HL-60/S4 treated with retinoic acid at 250 ng/mL for 4 days and 3 days (cell line): ENCODE data around the gene EEIG1.

Experiments
- in situ Hi-C: fragments of 300-500 bp; cut with MboI; formaldehyde crosslinking; loops from 2 replicates; pipeline ENCODE4 v1.7.0; 2022; ENCODE audit warnings: low sequenced_read_pairs

EEIG1 gene

DNA sequence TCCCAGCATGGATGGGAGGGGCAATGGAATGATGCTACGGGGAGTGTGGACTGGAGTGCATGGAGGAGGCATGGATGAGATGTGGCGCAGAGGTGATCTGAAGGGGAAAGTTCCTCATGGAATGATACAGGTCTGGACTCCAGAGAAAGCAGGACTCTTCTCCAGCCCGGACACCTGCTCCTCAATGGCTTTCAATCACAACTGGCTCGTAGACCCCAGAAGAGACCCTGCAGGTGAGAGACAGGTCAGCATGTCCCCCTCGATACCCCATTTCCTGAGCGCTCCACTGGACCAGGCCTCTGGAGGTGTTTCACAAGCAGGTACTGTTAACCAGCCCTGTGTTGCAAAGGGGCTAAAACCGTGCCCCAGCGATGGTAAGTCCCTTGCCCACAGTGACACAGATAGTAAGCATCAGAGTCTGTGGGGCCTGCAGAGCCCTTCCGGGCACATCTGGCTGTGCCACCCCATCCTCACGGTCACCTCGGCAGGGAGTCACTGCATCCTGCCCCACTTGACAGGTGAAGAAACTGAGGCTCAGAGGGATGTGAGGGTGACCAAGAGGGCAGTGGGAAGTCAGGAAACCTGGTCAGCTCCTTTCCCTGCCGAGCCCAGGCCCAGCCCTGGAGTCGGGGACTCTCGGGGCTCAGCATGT lies 37.7 kb downstream of the EEIG1 start:
- in situ Hi-C loops: loop anchor here (25.0 kb wide), 1 partner anchor 1006 kb away; no protein-coding TSS in a partner anchor

DNA sequence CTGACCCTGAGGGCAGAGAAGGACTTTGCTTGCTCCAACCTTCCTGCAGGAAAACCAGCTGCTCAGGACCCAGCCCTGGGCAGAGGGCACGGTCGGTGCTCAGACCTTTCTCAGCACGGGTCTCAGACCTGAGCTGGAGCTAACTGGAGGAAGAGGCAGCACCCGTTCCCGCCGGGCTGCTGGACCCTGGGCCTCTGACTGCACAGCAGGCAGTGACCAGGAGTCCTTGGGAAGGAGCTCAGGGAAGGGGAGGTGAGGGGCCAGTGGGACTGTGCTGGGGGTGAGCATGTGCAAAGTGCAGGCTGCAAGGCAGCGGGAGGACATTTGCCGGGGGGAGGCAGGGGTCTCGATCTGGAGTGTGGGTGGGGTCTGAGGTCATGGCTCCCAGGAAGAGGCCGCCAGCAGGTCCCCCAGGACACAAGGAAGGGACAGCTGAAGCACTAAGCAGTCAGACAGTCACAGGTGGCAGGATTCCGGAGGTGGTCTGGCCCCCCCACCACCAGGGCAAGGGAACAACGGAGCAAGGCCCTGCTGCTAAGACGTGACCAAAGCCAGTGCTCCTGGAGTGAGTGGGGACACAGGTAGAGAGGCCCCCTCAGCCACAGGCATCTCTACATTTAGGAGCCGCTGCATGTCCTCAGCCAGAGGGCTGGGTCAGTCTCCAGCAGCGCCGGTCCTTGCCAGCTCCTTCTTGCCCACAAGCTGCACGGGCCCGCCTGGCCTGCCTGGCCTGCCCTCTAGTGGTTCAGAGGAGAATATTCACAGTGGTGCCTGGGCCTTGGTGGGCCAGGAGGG lies 38.4 kb downstream of the EEIG1 start:
- in situ Hi-C loops: loop anchor here (25.0 kb wide), 1 partner anchor 1005 kb away; no protein-coding TSS in a partner anchor

DNA sequence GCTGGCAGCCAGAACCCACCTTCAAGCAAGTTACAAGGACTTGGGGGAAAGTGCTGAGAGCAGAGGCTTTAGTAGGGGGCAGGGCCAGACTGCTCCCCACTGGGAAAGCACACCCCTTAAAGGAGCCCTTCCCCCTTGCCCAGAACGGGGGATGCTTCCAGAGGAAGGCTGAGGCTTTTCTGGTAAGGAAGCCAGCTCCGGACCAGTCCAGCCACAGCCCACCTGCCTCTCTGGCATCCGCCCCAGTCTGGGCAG lies 38.9 kb downstream of the EEIG1 start:
- in situ Hi-C loops: loop anchor here (25.0 kb wide), 1 partner anchor 1005 kb away; no protein-coding TSS in a partner anchor

- in situ Hi-C loops: loop anchor here (25.0 kb wide), 1 partner anchor 1004 kb away; no protein-coding TSS in a partner anchor
Observed at GRCh38 chr9:127941062-127941960, 39.5 kb downstream of the EEIG1 start.

DNA sequence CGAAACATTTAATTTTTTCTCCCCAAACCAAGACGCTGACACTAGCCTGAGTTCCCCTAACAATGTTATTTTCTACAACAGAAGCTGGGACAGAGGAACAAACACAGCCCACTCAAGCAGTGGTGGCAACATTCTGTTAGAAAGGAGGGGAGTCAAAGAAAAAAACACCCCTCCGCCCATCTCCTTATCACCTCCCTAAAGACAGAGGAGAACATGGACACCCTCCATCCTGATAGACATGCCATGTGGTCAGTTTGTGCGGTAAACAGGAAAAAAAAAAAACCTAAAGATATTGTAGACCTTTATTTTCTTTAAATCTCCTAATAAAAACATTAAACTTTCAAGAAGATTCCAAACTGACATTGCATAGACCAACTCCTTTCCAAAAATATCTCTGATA lies 40.2 kb downstream of the EEIG1 start:
- in situ Hi-C loops: loop anchor here (25.0 kb wide), 1 partner anchor 1003 kb away; no protein-coding TSS in a partner anchor

- in situ Hi-C loops: loop anchor here (25.0 kb wide), 1 partner anchor 1001 kb away; no protein-coding TSS in a partner anchor
Observed at GRCh38 chr9:127938298-127938690, 42.5 kb downstream of the EEIG1 start.

DNA sequence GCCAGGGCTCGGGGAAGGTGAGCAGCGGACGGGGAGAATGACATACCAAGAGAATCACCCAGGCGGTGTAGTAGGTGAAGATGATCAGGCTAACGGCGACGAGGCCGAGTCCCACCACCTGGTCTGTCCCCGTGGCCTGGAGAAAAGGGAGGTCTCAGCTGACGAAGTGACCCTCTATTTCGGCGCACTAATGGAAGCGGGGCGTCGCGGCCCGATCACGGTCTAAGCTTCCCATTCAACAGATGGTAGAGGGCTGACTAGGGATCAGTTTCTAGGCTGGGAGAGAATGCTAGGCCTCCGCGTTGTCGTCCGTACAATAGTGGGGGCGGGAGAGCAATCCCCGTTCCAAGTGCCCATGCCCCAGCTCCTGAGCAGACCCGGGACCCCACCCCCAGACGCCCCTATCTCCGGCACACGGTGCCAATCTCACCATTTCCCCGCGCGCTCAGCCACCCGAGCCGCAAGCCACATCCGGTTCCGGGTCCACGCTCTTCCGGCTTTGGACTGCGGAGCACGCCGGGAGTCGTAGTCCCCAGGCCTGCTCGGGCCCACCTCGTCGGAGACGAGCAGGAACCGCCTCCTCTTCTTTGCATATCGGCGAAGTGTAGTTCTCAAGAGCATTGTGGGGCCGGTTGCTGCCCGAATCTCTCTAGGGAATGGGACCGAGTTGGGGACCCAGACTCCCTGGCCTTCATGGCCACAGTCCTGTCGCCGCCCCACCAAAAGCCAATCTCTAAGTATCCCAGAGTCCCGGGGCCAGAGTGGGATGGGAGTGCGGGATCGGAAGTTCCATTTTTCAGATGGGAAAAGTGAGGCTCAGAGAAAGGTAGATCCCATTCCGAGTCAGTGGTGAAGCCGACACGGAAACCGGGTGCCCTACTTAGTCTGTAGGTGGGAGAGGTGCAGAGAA lies 43.1 kb downstream of the EEIG1 start, which contains the start of gene DPM2:
DPM2 (minus strand) TSS at position 467 of the 910 bp plus-strand sequence; CDS start at position 433, 34 bp downstream.
- in situ Hi-C loops: loop anchor here (25.0 kb wide), 1 partner anchor 1000 kb away; no protein-coding TSS in a partner anchor

GRCh38 chr9:127937056-127937387 lies 43.8 kb downstream of the EEIG1 start:
- in situ Hi-C loops: loop anchor here (25.0 kb wide), 1 partner anchor 1000 kb away; no protein-coding TSS in a partner anchor

- in situ Hi-C loops: loop anchor here (25.0 kb wide), 1 partner anchor 999 kb away; no protein-coding TSS in a partner anchor
Observed at GRCh38 chr9:127936347-127936852, 44.4 kb downstream of the EEIG1 start.

GRCh38 chr9:127935765-127936221 lies 45.0 kb downstream of the EEIG1 start:
- in situ Hi-C loops: loop anchor here (25.0 kb wide), 1 partner anchor 998 kb away; no protein-coding TSS in a partner anchor

GRCh38 chr9:127934986-127935385 lies 45.8 kb downstream of the EEIG1 start:
- in situ Hi-C loops: loop anchor here (25.0 kb wide), 1 partner anchor 998 kb away; no protein-coding TSS in a partner anchor

DNA sequence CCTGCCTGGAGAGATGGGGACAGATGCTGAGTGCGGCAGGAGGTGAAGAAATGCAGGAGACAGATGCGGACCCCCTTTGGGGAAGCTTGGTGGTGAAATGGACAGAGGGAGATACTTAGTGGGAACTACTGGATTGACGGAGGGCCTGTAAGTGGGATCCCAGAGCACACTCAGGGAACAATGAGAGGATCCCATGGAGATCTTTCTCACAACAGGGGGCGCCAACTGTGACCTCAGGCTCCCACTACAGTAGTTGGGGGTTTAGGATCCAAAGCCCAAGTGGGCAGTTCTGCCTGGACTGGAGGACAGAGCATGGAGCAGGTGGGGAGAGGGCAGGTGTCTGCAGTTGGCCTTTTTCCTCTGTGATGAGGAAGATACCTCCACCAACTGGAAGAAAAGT lies 46.5 kb downstream of the EEIG1 start:
- in situ Hi-C loops: loop anchor here (25.0 kb wide), 1 partner anchor 997 kb away; no protein-coding TSS in a partner anchor

DNA sequence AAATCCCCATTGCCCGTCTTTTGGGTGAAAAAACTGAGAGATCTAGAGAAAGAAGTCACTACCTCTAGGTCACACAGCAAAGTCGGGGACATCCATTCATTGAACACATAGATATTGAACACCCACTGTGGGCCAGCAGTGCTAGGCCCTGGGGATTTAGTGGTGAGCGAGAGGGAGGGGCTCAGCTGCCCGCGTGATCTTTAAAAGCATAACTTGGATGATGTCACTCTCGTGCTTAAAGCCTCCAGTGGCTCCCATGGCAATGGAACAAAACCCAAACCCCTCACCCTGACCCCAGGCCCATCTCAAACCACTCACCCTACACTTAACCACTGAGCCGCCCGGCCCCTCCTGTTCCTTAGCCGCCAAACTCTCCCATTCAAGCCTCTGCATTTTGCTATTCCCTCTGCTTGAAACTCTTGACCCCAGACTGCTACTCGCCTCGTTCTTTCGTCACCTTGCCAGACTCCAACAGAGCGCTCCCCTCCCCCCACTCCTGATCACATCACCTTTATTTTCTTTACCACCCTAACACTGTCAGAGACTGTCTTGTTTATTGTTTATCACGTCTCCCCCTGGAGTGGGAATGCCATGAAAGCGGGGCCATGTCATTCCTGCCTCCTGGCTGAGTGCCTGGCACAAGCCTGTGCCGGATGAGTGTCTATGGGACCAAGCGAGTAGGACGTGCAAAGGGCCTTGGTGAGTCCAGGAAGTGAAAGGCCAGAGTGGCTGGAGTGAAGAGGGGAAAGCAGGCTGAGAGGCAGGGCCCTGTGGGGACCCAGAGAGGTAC lies 49.5 kb downstream of the EEIG1 start:
- in situ Hi-C loops: loop anchor here (25.0 kb wide), 1 partner anchor 994 kb away; no protein-coding TSS in a partner anchor
